ENCODE results near the gene WLS.

DNA sequence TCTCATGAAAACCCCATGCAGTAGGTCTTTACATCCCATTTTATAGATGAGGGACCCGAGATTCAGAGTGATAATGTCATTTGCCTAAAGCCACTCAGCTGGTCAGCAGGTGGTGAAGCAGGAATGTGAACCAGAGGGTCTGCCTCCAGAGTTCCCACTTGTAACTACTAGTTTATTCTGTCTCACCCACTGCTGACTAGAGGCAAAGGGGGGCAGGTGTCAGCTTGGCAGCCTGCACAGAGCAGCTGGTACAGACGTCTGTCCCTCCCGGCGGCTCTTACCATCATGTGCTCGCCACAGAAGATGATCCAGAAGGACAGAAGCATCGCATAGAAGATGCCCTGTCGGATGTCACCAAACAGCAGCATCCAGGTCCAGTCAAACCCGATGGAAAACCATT is 82.4 kb downstream of the WLS start:
- no peak for TF ChIP-seq CTCF (conservative IDR thresholded peaks at IDR 0.05)
- TF ChIP-seq ZFX (IDR thresholded peaks at IDR 0.05): no peak
